ENCODE measurements around the gene ADAMTSL1.

DNA sequence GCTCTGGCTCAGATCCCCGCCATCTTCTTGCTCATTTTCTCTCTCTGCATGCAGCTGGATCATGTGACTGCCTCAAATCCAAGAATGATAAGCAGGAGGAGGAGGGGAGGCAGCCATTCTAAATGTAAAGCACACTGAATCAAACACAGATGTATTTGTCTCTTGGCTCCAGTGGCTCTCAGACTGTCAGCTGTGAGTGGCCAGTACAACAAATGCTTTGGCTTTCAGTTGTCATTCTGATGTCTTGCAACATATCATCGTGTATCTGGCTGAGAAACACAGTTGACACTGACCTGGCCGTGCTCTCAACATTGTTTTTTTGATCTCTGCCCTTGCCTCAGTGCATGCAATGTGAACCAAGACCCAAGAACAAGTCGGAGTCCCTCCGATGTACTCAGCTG, 233.1 kb downstream of the ADAMTSL1 start:
- TF ChIP-seq CTCF (conservative IDR thresholded peaks at IDR 0.05; ENCODE audit: low read depth in 2 of 2) (no peak), JUNB (IDR thresholded peaks at IDR 0.05; ENCODE audit: unreplicated experiment) (no peak), REST (IDR thresholded peaks at IDR 0.05; ENCODE audit: unreplicated experiment) (no peak), CREB1 (CRISPR knock-in tag; IDR thresholded peaks at IDR 0.05; ENCODE audit: low read depth) (no peak), STAT1 (IDR thresholded peaks at IDR 0.05; ENCODE audit: unreplicated experiment) (no peak), POLR2AphosphoS5 (IDR thresholded peaks at IDR 0.05; ENCODE audit: low read depth) (no peak), ZNF331 (CRISPR knock-in tag; IDR thresholded peaks at IDR 0.05; ENCODE audit: low read depth) (no peak), EZH2phosphoT487 (IDR thresholded peaks at IDR 0.05; ENCODE audit: unreplicated experiment) (no peak)
